GM23338 (cell line): ENCODE data around the gene KIF6. TPM values are rescaled to one million over a fixed set of nuclear protein-coding genes. Genes with fewer than 3 reads are reported as not detected.
A peak's percentile ranks its signal among the peaks of the same experiment; 100 is the strongest.

Experiments
- ATAC-seq: fragments of 200-7000 bp; cut with Tn5 transposase; 3 replicates; pipeline ENCODE4 v1.9.1; 2020
- DNase-seq: peaks from one replicate; pipeline ENCODE4 v3.0.0-alpha.2; 2015; ENCODE audit warnings: low spot score
- H2AFZ ChIP-seq: fragments of 200-600 bp; sonication (generic); 2 replicates; pipeline ENCODE4 v1.8.0; 2016; ENCODE audit warnings: antibody characterized with exemption, mild to moderate bottlenecking, moderate library complexity
- H3F3A ChIP-seq: fragments of 200-600 bp; sonication (generic); replicated peaks from 2 replicates; pipeline ENCODE4 v1.8.0; 2017; ENCODE audit warnings: antibody characterized with exemption, mixed run types, low read depth
- H3K27ac ChIP-seq: fragments of 200-600 bp; sonication (generic); 2 replicates; pipeline ENCODE4 v1.6.1; 2016; ENCODE audit warnings: low read depth
- H3K27me3 ChIP-seq: fragments of 200-600 bp; sonication (generic); 2 replicates; pipeline ENCODE4 v1.8.0; 2016; ENCODE audit warnings: mild to moderate bottlenecking, mixed run types, moderate library complexity; ENCODE audit not compliant: insufficient read depth
- H3K36me3 ChIP-seq: fragments of 200-600 bp; sonication (generic); 2 replicates; pipeline ENCODE4 v1.8.0; 2016; ENCODE audit warnings: mild to moderate bottlenecking; ENCODE audit not compliant: insufficient read depth
- H3K4me1 ChIP-seq: fragments of 200-600 bp; sonication (generic); 2 replicates; pipeline ENCODE4 v1.8.0; 2016; ENCODE audit warnings: mild to moderate bottlenecking, moderate library complexity; ENCODE audit not compliant: insufficient read depth
- H3K4me2 ChIP-seq: fragments of 200-600 bp; sonication (generic); 2 replicates; pipeline ENCODE4 v1.7.1; 2017; ENCODE audit warnings: mixed run types
- H3K4me3 ChIP-seq: fragments of 200-600 bp; sonication (generic); 2 replicates; pipeline ENCODE4 v1.6.1; 2016; ENCODE audit warnings: mixed run types
- H3K79me2 ChIP-seq: fragments of 200-600 bp; sonication (generic); replicated peaks from 2 replicates; pipeline ENCODE4 v1.8.0; 2017; ENCODE audit warnings: mild to moderate bottlenecking; ENCODE audit not compliant: insufficient read depth
- H3K9me2 ChIP-seq: fragments of 200-600 bp; sonication (generic); 2 replicates; pipeline ENCODE4 v1.8.0; 2017; ENCODE audit not compliant: insufficient read depth
- H4K20me1 ChIP-seq: fragments of 200-600 bp; sonication (generic); replicated peaks from 2 replicates; pipeline ENCODE4 v1.8.0; 2017; ENCODE audit warnings: mild to moderate bottlenecking; ENCODE audit not compliant: insufficient read depth
- H3K27ac Mint-ChIP-seq: 2 replicates; pipeline ENCODE4 v1.8.0; 2020; ENCODE audit warnings: inconsistent platforms, mild to moderate bottlenecking, moderate library complexity, mixed read lengths
- H3K27me3 Mint-ChIP-seq: 3 replicates; pipeline ENCODE4 v1.8.0; 2022; ENCODE audit warnings: low read depth, mild to moderate bottlenecking, moderate library complexity, mixed read lengths, inconsistent platforms; ENCODE audit not compliant: insufficient read depth, poor library complexity
- H3K36me3 Mint-ChIP-seq: 3 replicates; pipeline ENCODE4 v1.8.0; 2021; ENCODE audit warnings: low read depth, mild to moderate bottlenecking, inconsistent platforms, moderate library complexity, mixed read lengths
- H3K4me1 Mint-ChIP-seq: 3 replicates; pipeline ENCODE4 v1.8.0; 2020; ENCODE audit warnings: mild to moderate bottlenecking, inconsistent platforms, mixed read lengths
- H3K4me3 Mint-ChIP-seq: 3 replicates; pipeline ENCODE4 v1.8.0; 2021; ENCODE audit warnings: moderate library complexity, mild to moderate bottlenecking, inconsistent platforms, mixed read lengths
- H3K9me3 Mint-ChIP-seq: 3 replicates; pipeline ENCODE4 v1.8.0; 2020; ENCODE audit warnings: moderate library complexity, mild to moderate bottlenecking, inconsistent platforms, mixed read lengths
- REST ChIP-seq: IDR thresholded peaks from one replicate; pipeline ENCODE4 v1.6.1; 2018; ENCODE audit warnings: antibody characterized with exemption; ENCODE audit not compliant: unreplicated experiment
- ZNF462 ChIP-seq: fragments of 250-450 bp; sonication (Bioruptor Pico); IDR thresholded peaks from 2 replicates; pipeline ENCODE4 v1.5.0; 2020; ENCODE audit warnings: mild to moderate bottlenecking, moderate library complexity
- polyA plus RNA-seq: library from polyadenylated mRNA; unstranded; fragments of >200 nt; fragmentation: Nextera tagmentation; extraction: Ambion mirVana; gene quantifications from 2 replicates; pipeline ENCODE4 v1.2.1, GENCODE V29; 2016
- total RNA-seq: library from RNA; depleted of rRNA; stranded (reverse); fragments of >200 nt; shearing (Covaris generic); gene quantifications from 2 replicates; pipeline ENCODE4 v1.2.3, GENCODE V29; 2014
- TF ChIP-seq, protein P1 (sequence below), 2 experiments: fragments of 200-600 bp in 1 of 2; sonication (generic) in 1 of 2; conservative IDR thresholded peaks; 2 replicates each; pipeline versions ENCODE4 v1.5.1 to v1.6.1; 2016 to 2017; ENCODE audit warnings: antibody characterized with exemption in 2 of 2, low read depth in 2 of 2, mild to moderate bottlenecking in 2 of 2, moderate library complexity in 1 of 2

The KIF6 gene
- total and polyA plus RNA-seq, 2 experiments from 2014 or later = 0.87 to 1.7 TPM

GRCh38 chr6:39520411-39520810 is 204.8 kb downstream of the KIF6 start:
- H3K27me3 ChIP-seq = no peaks in the 10 kb centered on the region
- no peaks in the 10 kb centered on the region for H3K27me3 Mint-ChIP-seq
- H3K36me3 Mint-ChIP-seq = no peaks in the 10 kb centered on the region
- no peaks in the 10 kb centered on the region for H3F3A ChIP-seq
- H3K4me2 ChIP-seq = no peak overlapping the region
- no peak overlapping the region for H3K27ac ChIP-seq
- H3K4me1 Mint-ChIP-seq = no peaks in the 10 kb centered on the region
- DNase-seq (no peak), ATAC-seq (no peak)
- no peaks in the 10 kb centered on the region for H4K20me1 ChIP-seq
- H3K27ac Mint-ChIP-seq = 0 out of 2 replicates have a peak overlapping the region, but pooled peaks have one; percentile 47
- no peaks in the 10 kb centered on the region for H3K4me1 ChIP-seq
- 0 out of 2 replicates have a peak, but pooled peaks cover 4% of the 10 kb centered on the region for H3K9me2 ChIP-seq
- no peaks in the 10 kb centered on the region for H3K9me3 Mint-ChIP-seq
- TF ChIP-seq, protein P1, sequence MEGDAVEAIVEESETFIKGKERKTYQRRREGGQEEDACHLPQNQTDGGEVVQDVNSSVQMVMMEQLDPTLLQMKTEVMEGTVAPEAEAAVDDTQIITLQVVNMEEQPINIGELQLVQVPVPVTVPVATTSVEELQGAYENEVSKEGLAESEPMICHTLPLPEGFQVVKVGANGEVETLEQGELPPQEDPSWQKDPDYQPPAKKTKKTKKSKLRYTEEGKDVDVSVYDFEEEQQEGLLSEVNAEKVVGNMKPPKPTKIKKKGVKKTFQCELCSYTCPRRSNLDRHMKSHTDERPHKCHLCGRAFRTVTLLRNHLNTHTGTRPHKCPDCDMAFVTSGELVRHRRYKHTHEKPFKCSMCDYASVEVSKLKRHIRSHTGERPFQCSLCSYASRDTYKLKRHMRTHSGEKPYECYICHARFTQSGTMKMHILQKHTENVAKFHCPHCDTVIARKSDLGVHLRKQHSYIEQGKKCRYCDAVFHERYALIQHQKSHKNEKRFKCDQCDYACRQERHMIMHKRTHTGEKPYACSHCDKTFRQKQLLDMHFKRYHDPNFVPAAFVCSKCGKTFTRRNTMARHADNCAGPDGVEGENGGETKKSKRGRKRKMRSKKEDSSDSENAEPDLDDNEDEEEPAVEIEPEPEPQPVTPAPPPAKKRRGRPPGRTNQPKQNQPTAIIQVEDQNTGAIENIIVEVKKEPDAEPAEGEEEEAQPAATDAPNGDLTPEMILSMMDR (conservative IDR thresholded peaks at IDR 0.05; ENCODE audit: low read depth in 2 of 2) = no peak
- TF ChIP-seq ZNF462 (CRISPR knock-in tag) (no peak), REST (no peak)
- H3K4me3 ChIP-seq = no peak overlapping the region
- no peak overlapping the region for H2AFZ ChIP-seq
- no peaks in the 10 kb centered on the region for H3K36me3 ChIP-seq
- H3K79me2 ChIP-seq = no peaks in the 10 kb centered on the region
- no peak overlapping the region for H3K4me3 Mint-ChIP-seq
